Liver (tissue), 3 donors: Measurements from ENCODE around the gene DNAAF5.
"Not testable (repeated sequence)": the region's sequence is repeated elsewhere in the genome, so short reads cannot be mapped to it uniquely, and the experiment has no call there.

Source experiments
- ATF3 ChIP-seq: IDR thresholded peaks from 2 replicates; pipeline ENCODE4 v1.6.1; 2016; ENCODE audit warnings: antibody characterized with exemption
- GABPA ChIP-seq, 2 donors: IDR thresholded peaks in 1 of 2; conservative IDR thresholded peaks in 1 of 2; 2 replicates each; pipeline ENCODE4 v1.6.1; 2016; ENCODE audit warnings: antibody characterized with exemption in 2 of 2, mild to moderate bottlenecking in 1 of 2, moderate library complexity in 1 of 2
- JUND ChIP-seq, 2 donors: IDR thresholded peaks; 2 replicates each; pipeline ENCODE4 v1.6.1; 2016; ENCODE audit warnings: antibody characterized with exemption in 2 of 2
- MAX ChIP-seq: IDR thresholded peaks from 2 replicates; pipeline ENCODE4 v1.6.1; 2016; ENCODE audit warnings: antibody characterized with exemption
- NR2F2 ChIP-seq: IDR thresholded peaks from 2 replicates; pipeline ENCODE4 v1.6.1; 2016; ENCODE audit warnings: antibody characterized with exemption
- REST ChIP-seq: IDR thresholded peaks from 2 replicates; pipeline ENCODE4 v1.6.1; 2016; ENCODE audit warnings: antibody characterized with exemption, mild to moderate bottlenecking
- TF ChIP-seq, protein P1 (sequence below): fragments of 150-350 bp; IDR thresholded peaks from 2 replicates; pipeline ENCODE4 v1.5.1; 2017; ENCODE audit warnings: improper control_type of control experiment, low read depth, low read length; ENCODE audit not compliant: missing input control
- donor health status: healthy.
- donor health status: healthy.

GRCh38 chr7:744128-744520 lies 17.6 kb downstream of the DNAAF5 start:
- TF ChIP-seq REST; GABPA (IDR thresholded peaks at IDR 0.05 in 1 of 2, conservative IDR thresholded peaks at IDR 0.05 in 1 of 2); ATF3; JUND (IDR thresholded peaks at IDR 0.05); NR2F2; MAX: not testable (repeated sequence)
- TF ChIP-seq, protein P1, sequence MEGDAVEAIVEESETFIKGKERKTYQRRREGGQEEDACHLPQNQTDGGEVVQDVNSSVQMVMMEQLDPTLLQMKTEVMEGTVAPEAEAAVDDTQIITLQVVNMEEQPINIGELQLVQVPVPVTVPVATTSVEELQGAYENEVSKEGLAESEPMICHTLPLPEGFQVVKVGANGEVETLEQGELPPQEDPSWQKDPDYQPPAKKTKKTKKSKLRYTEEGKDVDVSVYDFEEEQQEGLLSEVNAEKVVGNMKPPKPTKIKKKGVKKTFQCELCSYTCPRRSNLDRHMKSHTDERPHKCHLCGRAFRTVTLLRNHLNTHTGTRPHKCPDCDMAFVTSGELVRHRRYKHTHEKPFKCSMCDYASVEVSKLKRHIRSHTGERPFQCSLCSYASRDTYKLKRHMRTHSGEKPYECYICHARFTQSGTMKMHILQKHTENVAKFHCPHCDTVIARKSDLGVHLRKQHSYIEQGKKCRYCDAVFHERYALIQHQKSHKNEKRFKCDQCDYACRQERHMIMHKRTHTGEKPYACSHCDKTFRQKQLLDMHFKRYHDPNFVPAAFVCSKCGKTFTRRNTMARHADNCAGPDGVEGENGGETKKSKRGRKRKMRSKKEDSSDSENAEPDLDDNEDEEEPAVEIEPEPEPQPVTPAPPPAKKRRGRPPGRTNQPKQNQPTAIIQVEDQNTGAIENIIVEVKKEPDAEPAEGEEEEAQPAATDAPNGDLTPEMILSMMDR, result not testable (repeated sequence)
